ENCODE measurements around the gene RAPGEF5.

Gene RAPGEF5

GRCh38 chr7:22137466-22137865 lies 219.5 kb downstream of the RAPGEF5 start:
- H3K4me3 ChIP-seq (ENCODE audit: low read depth, low read length): no peak overlapping the region
- peaks cover 6% of the 10 kb centered on the region; the same call in 1 of the 2 replicates for H3K9me3 ChIP-seq (ENCODE audit: control insufficient read depth, insufficient read depth, low read depth, low read length)
- peaks cover 18% of the 10 kb centered on the region for H3K4me1 ChIP-seq (ENCODE audit: control insufficient read depth, insufficient read depth, low read length)
- no peaks in the 10 kb centered on the region for H3K27me3 ChIP-seq (ENCODE audit: control insufficient read depth, insufficient read depth, low read length)
- H3K36me3 ChIP-seq (ENCODE audit: control insufficient read depth, insufficient read depth, low read length): peaks cover 7% of the 10 kb centered on the region
- H3K9ac ChIP-seq (ENCODE audit: low read length): no peak overlapping the region
- no peak overlapping the region for H3K27ac ChIP-seq (ENCODE audit: low read depth, low read length)

GRCh38 chr7:22137026-22137425 lies 219.9 kb downstream of the RAPGEF5 start:
- no peaks in the 10 kb centered on the region for H3K27me3 ChIP-seq (ENCODE audit: control insufficient read depth, insufficient read depth, low read length)
- H3K4me3 ChIP-seq (ENCODE audit: low read depth, low read length): no peak overlapping the region
- peaks cover 7% of the 10 kb centered on the region for H3K36me3 ChIP-seq (ENCODE audit: control insufficient read depth, insufficient read depth, low read length)
- H3K9me3 ChIP-seq (ENCODE audit: control insufficient read depth, insufficient read depth, low read depth, low read length): peaks cover 6% of the 10 kb centered on the region; the same call in 1 of the 2 replicates
- H3K27ac ChIP-seq (ENCODE audit: low read depth, low read length): no peak overlapping the region
- H3K9ac ChIP-seq (ENCODE audit: low read length): no peak overlapping the region
- peaks cover 18% of the 10 kb centered on the region for H3K4me1 ChIP-seq (ENCODE audit: control insufficient read depth, insufficient read depth, low read length)

GRCh38 chr7:22129819-22130580 lies 227.0 kb downstream of the RAPGEF5 start:
- no peak overlapping the region for H3K9ac ChIP-seq (ENCODE audit: low read length)
- peaks cover 9% of the 10 kb centered on the region for H3K4me1 ChIP-seq (ENCODE audit: control insufficient read depth, insufficient read depth, low read length)
- no peak overlapping the region for H3K27ac ChIP-seq (ENCODE audit: low read depth, low read length)
- 0 out of 2 replicates have a peak, but pooled peaks cover 2% of the 10 kb centered on the region for H3K36me3 ChIP-seq (ENCODE audit: control insufficient read depth, insufficient read depth, low read length)
- H3K4me3 ChIP-seq (ENCODE audit: low read depth, low read length): no peak overlapping the region
- H3K27me3 ChIP-seq (ENCODE audit: control insufficient read depth, insufficient read depth, low read length): no peaks in the 10 kb centered on the region
- H3K9me3 ChIP-seq (ENCODE audit: control insufficient read depth, insufficient read depth, low read depth, low read length): no peaks in the 10 kb centered on the region

- no peak overlapping the region for H3K9ac ChIP-seq (ENCODE audit: low read length)
- no peaks in the 10 kb centered on the region for H3K27me3 ChIP-seq (ENCODE audit: control insufficient read depth, insufficient read depth, low read length)
- no peak overlapping the region for H3K4me3 ChIP-seq (ENCODE audit: low read depth, low read length)
- H3K36me3 ChIP-seq (ENCODE audit: control insufficient read depth, insufficient read depth, low read length): 0 out of 2 replicates have a peak, but pooled peaks cover 2% of the 10 kb centered on the region
- H3K27ac ChIP-seq (ENCODE audit: low read depth, low read length): no peak overlapping the region
- H3K4me1 ChIP-seq (ENCODE audit: control insufficient read depth, insufficient read depth, low read length): peaks cover 9% of the 10 kb centered on the region
- H3K9me3 ChIP-seq (ENCODE audit: control insufficient read depth, insufficient read depth, low read depth, low read length): no peaks in the 10 kb centered on the region
These were observed 227.8 kb downstream of the RAPGEF5 start for GRCh38 chr7:22129166-22129565.

- H3K9me3 ChIP-seq (ENCODE audit: control insufficient read depth, insufficient read depth, low read depth, low read length): no peaks in the 10 kb centered on the region
- H3K4me1 ChIP-seq (ENCODE audit: control insufficient read depth, insufficient read depth, low read length): peaks cover 9% of the 10 kb centered on the region
- no peak overlapping the region for H3K4me3 ChIP-seq (ENCODE audit: low read depth, low read length)
- no peak overlapping the region for H3K9ac ChIP-seq (ENCODE audit: low read length)
- H3K27me3 ChIP-seq (ENCODE audit: control insufficient read depth, insufficient read depth, low read length): no peaks in the 10 kb centered on the region
- 0 out of 2 replicates have a peak, but pooled peaks cover 2% of the 10 kb centered on the region for H3K36me3 ChIP-seq (ENCODE audit: control insufficient read depth, insufficient read depth, low read length)
- no peak overlapping the region for H3K27ac ChIP-seq (ENCODE audit: low read depth, low read length)
These were observed 228.4 kb downstream of the RAPGEF5 start for GRCh38 chr7:22128528-22128920.

GRCh38 chr7:22127835-22128527 lies 229.0 kb downstream of the RAPGEF5 start:
- Histone ChIP-seq H3K27me3 (ENCODE audit: control insufficient read depth, insufficient read depth, low read length) (no peaks in the 10 kb centered on the region), H3K27ac (ENCODE audit: low read depth, low read length) (no peak overlapping the region), H3K36me3 (ENCODE audit: control insufficient read depth, insufficient read depth, low read length) (0 out of 2 replicates have a peak, but pooled peaks cover 2% of the 10 kb centered on the region), H3K4me3 (ENCODE audit: low read depth, low read length) (no peak overlapping the region), H3K9me3 (ENCODE audit: control insufficient read depth, insufficient read depth, low read depth, low read length) (no peaks in the 10 kb centered on the region), H3K9ac (ENCODE audit: low read length) (no peak overlapping the region), H3K4me1 (ENCODE audit: control insufficient read depth, insufficient read depth, low read length) (peaks cover 14% of the 10 kb centered on the region)

GRCh38 chr7:22125436-22125835 lies 231.5 kb downstream of the RAPGEF5 start:
- no peak overlapping the region for H3K9ac ChIP-seq (ENCODE audit: low read length)
- H3K4me1 ChIP-seq (ENCODE audit: control insufficient read depth, insufficient read depth, low read length): peaks cover 17% of the 10 kb centered on the region
- no peaks in the 10 kb centered on the region for H3K9me3 ChIP-seq (ENCODE audit: control insufficient read depth, insufficient read depth, low read depth, low read length)
- H3K27ac ChIP-seq (ENCODE audit: low read depth, low read length): no peak overlapping the region
- H3K4me3 ChIP-seq (ENCODE audit: low read depth, low read length): no peak overlapping the region
- H3K36me3 ChIP-seq (ENCODE audit: control insufficient read depth, insufficient read depth, low read length): peaks cover 2% of the 10 kb centered on the region; the same call in 1 of the 2 replicates
- H3K27me3 ChIP-seq (ENCODE audit: control insufficient read depth, insufficient read depth, low read length): no peaks in the 10 kb centered on the region

GRCh38 chr7:22124941-22125340 lies 232.0 kb downstream of the RAPGEF5 start:
- Histone ChIP-seq H3K4me1 (ENCODE audit: control insufficient read depth, insufficient read depth, low read length) (peaks cover 12% of the 10 kb centered on the region), H3K27ac (ENCODE audit: low read depth, low read length) (no peak overlapping the region), H3K9me3 (ENCODE audit: control insufficient read depth, insufficient read depth, low read depth, low read length) (no peaks in the 10 kb centered on the region), H3K27me3 (ENCODE audit: control insufficient read depth, insufficient read depth, low read length) (no peaks in the 10 kb centered on the region), H3K4me3 (ENCODE audit: low read depth, low read length) (no peak overlapping the region), H3K9ac (ENCODE audit: low read length) (no peak overlapping the region), H3K36me3 (ENCODE audit: control insufficient read depth, insufficient read depth, low read length) (peaks cover 2% of the 10 kb centered on the region; the same call in 1 of the 2 replicates)

- peaks cover 8% of the 10 kb centered on the region for H3K4me1 ChIP-seq (ENCODE audit: control insufficient read depth, insufficient read depth, low read length)
- no peaks in the 10 kb centered on the region for H3K27me3 ChIP-seq (ENCODE audit: control insufficient read depth, insufficient read depth, low read length)
- H3K4me3 ChIP-seq (ENCODE audit: low read depth, low read length): no peak overlapping the region
- no peak overlapping the region for H3K27ac ChIP-seq (ENCODE audit: low read depth, low read length)
- no peaks in the 10 kb centered on the region; the same call in 1 of the 2 replicates for H3K36me3 ChIP-seq (ENCODE audit: control insufficient read depth, insufficient read depth, low read length)
- H3K9me3 ChIP-seq (ENCODE audit: control insufficient read depth, insufficient read depth, low read depth, low read length): no peaks in the 10 kb centered on the region
- H3K9ac ChIP-seq (ENCODE audit: low read length): no peak overlapping the region
These were observed 233.8 kb downstream of the RAPGEF5 start for GRCh38 chr7:22123139-22123538.

- no peaks in the 10 kb centered on the region; the same call in 1 of the 2 replicates for H3K36me3 ChIP-seq (ENCODE audit: control insufficient read depth, insufficient read depth, low read length)
- H3K27ac ChIP-seq (ENCODE audit: low read depth, low read length): no peak overlapping the region
These were observed 235.1 kb downstream of the RAPGEF5 start for GRCh38 chr7:22121702-22122474.

More at GRCh38 chr7:22121702-22122474, 235.1 kb downstream of the RAPGEF5 start:
- Histone ChIP-seq H3K4me1 (ENCODE audit: control insufficient read depth, insufficient read depth, low read length) (peaks cover 8% of the 10 kb centered on the region), H3K4me3 (ENCODE audit: low read depth, low read length) (no peak overlapping the region), H3K27me3 (ENCODE audit: control insufficient read depth, insufficient read depth, low read length) (no peaks in the 10 kb centered on the region), H3K9ac (ENCODE audit: low read length) (no peak overlapping the region), H3K9me3 (ENCODE audit: control insufficient read depth, insufficient read depth, low read depth, low read length) (no peaks in the 10 kb centered on the region)
